GM18907 (cell line): ENCODE results near the gene TMC7.

ENCODE experiments used
- ATAC-seq: cut with Tn5 transposase; IDR thresholded peaks from one replicate; pipeline ENCODE4 v1.9.1; 2021; ENCODE audit warnings: mild to moderate bottlenecking, moderate library complexity; ENCODE audit not compliant: unreplicated experiment

Gene TMC7

DNA sequence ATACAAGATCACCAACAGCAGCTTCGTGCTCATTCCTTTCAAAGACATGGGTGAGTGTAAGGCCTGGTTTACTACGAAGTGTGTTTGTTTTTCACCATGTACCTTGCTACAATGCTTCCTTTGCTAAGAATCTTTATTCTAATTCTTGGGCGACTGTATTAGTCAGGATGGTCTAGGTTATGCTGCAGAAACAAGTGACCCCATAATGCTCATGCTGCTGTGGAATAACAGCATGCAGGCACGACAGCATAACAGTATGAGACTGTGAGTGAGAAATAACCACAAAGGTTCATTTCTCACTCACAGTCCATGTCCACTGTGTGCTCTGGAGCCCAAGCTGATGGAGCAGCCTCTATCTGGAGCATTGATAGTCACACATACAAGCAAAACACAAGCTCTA, 38.0 kb downstream of the TMC7 start:
- ATAC-seq: no peak

DNA sequence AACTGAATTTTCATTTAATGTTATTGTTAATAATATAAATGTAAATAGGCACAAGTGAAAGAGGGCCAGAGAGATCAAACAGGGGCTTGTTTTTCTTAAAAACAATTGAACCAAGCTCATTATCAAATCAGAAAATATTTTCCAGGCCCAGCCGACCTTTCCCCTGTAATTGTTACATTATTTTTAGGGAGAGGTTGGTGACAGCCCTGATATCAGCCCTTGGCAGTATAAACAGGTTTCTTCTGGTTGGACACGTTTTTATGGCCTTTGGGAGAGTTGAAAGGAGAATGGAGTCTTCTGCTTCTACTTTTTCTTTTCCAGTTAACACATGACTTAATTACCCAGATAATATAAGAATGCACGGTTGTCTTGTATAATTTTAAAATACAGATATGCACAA, 43.7 kb downstream of the TMC7 start:
- no peak for ATAC-seq

DNA sequence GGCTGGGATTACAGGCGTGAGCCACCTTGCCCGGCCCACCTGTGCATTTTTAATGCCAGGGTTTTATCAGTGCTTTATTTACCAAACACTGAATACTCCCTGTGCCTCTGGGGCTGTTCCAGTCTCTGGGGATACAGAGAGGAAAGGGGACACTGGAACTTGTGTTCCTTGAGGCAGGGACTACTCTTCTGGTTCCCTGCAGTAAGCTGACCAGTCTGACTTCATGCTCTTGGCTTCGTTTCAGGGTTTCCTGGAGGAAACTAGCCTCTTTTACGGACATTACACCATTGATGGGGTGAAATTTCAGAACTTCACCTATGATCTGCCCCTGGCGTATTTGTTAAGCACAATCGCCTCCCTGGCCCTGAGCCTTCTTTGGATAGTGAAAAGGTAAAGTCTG, 46.2 kb downstream of the TMC7 start:
- ATAC-seq: no peak

DNA sequence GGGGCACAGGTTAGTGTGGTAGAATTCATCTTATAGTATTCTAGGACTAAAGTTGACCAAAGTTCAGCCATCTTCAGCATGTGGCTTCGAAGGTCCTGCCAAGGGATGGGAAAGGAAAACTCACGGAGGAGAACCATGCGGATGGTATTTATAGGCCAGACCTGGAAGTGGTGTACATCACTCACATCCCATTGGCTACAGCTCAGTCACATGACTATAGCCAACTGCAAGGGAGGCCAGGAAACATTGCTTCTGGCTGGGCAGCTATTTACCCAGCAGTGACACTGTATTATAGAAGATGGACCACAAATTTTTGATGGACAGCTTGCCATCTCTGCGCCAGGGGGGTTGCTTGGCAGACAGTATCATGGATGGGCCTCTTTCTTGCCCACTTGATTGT, 48.0 kb downstream of the TMC7 start:
- ATAC-seq: no peak

DNA sequence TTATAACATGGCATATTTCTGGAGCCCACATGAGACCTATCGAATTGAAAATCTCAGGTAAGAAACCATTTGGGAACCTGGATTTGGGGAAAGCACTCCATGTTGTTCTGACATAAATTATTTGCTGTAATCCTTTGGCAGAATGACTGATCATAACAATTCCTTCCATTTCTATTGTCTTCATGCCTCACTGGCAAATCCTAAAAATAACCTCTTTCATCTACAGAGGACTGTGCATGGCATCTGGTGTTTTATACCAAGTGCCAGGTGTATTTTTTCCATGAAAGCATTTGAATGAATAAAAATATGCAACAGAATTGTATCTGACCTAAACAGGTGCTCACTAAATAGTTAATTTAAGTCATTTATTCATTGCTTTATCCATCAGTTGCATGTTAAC, 50.0 kb downstream of the TMC7 start:
- ATAC-seq: no peak

DNA sequence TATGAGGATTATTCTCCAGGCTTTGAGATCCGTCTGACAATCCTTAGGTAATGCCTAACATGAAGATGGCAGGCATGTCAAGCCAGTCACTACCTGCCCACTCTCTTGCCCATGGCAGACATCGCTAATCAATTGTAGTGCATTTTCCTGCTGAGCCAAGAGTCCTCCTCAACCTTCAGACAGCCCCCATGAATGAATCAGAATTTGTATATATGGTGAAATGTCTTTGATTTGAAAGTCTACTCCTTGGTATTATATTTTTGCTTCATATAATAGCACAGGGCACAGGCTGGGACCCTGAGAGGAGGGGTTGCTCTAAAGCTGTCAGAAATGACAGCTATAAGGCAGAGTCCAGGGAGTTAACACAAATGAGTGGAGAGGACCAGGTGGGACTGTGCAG, 56.7 kb downstream of the TMC7 start:
- ATAC-seq: no peak

DNA sequence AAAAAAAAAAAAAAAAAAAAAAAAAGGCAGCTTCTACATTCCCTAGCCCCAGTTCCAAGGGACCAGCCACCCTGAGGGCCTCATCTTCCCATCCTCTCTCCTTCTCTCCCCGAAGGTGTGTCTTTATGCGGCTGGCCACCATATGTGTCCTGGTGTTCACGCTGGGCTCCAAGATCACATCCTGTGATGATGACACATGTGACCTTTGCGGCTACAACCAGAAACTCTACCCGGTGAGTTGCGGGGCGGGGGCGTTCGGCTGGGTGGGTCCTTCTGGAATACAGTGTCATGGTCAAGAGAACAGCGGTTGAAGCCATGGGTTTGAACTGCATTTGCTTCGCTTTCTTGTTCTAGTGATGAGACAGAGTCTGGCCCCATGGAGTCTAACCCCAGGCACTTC, 61.0 kb downstream of the TMC7 start:
- no peak for ATAC-seq

DNA sequence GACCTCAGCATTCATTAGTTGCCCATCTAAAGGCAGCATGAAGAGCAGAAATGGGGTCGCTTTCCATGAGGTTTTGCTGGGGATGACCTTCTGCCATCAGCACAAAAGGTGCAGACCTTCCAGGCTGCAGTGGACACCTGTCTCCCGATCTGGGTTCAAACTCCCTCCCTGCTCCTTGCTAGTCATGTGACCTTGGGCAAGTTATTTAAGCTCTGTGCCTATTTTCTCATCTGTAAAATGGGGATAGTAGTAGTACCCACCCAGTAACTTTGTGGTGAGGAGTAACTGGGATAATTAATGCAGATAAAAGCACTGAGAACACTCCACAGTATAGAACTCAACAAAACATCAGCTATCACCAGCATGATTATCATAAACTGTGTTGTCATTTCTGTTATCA, 62.3 kb downstream of the TMC7 start:
- no peak for ATAC-seq

DNA sequence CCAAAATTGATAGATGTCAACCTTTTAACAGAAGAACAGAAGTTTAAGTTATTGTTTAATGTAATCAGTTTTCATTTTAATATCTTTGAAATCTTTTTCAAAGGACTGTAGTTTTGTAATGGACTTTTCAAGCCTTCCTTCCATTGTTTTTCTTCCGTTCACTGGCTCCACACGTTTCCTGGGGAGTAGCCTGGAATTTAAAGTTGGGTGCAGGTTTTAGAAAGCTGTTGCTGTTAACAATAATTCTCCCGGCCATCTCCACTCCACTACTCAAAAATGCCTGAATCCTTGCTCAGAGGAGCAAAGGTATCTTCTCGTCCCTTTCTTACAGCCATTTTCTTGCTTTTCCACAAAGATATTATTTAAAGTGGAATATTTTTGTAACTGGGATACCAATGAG, 79.0 kb downstream of the TMC7 start:
- ATAC-seq: no peak

DNA sequence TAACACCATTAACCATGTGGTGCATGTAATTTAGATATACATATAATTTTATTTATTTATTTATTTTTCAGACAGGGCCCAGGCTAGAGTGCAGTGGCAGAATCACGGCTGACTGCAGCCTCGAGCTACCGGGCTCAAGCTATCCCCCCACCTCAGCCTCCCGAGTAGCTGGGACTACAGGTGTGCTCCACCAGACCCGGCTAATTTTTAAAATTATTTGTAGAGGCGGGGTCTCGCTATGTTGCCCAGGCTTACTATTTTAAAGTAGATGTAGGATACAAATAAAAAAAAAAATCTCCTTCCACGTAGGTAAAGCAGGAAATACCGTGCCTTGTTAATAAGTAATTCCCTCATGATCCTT, 83.2 kb downstream of the TMC7 start:
- ATAC-seq: no peak

DNA sequence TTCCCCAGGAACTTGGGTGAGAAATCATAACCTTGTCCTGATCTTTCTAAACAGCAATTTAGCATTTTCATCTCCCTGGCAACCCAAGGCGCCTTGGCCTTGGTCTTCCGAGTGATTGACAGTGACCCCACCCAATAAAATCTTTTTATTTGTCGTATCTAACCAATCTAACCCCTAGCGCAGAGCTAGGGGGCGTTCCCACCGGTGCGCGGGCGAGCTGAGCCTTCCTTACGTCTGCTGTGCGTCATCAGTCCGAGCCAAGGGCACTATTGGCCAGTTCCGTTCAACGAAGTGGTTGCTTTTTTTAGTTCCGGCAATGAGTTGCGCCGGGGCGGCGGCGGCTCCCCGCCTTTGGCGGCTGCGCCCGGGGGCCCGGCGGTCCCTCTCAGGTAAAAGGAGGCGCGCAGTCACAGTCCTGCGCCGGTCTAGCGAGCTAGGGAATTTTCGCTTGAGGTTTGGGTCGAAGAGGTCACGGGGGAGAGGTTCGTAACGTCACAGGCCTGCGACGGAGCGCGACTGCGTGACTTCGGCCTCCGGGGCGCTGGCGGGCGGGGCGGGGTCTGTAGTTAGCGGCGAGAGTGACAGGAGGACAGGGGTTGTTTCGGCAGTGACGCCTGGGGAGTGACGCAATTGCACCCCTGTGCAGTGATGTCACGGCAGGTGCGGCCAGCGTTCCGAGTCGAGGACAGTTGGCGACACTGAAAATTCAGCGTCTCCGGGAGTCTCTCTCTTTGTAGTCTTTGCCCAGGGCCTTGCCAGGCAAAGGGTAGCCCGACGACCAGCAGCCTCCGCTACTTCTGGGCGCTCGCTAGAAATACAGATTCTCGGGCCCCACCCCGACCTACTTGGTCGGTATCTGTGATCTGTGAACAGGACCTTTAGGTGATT, 83.9 kb downstream of the TMC7 start, which contains the start of gene COQ7:
Gene COQ7, plus strand, starts transcription at position 266 of the 888 bp plus-strand sequence. Its CDS starts 51 bp downstream, at position 317.
- peak; percentile 93 for ATAC-seq

DNA sequence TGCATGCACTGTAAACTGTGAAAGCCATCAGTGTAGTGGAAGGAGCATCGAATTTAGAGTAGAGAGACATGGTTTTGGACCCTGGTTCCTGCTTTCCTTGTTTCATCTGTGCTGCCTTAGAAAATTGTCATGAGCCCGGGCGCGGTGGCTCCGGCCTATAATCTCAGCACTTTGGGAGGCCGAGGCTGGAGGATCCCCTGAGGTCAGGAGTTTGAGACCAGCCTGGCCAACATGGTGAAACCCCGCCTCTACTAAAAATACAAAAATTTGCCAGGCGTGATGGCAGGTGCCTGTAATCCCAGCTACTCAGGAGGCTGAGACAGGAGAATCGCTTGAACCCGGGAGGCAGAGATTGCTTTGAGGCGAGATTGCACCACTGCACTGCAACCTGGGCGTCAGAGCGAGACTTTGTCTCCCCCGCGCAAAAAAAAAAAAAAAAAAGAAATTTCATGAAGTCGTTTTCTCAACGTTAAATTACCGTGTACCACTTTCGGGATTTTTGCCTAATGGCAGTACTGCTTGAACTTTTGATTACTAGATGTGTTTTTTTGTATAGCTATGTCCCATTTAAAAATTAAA, 84.6 kb downstream of the TMC7 start:
- no peak for ATAC-seq

DNA sequence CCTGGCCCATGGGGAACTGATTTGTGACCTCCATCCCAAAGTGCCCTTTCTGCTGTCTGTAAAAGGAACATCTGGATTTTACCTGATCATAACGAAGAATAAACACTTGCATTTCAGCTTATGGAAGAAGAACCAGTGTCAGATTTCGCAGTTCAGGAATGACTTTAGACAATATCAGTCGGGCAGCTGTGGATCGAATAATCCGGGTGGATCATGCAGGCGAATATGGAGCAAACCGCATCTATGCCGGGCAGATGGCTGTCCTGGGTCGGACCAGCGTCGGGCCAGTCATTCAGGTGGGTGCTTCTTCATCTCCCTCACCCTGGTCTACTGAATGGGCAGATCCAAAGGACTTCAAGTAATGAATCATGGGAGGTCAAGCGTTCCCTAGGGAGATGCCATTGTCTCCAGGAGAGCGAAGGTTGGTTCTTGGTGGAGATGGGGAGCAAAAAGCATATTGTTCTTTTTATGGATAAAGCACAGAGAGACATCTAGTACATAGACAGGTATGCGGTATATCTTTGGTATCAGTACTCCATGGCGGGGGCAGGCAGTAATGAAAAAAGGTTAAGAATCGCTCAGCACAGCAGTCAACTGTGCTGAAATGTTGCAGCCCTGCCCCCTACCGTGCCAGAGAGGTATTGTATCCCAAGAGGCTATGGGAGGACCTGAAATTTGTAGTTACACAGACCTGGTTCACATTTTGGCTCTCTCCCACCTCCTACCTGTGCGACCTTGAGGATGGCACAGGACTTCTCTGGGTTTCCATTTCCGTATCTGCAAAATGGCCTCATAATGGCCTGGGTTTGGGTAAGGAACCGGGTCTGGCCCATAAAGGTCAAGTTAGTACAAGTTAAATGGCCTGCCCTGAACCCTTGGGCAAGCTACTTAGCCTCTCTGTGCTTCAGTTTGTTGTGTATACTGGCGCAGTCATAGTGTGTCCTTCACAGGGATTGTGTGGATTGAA, 88.4 kb downstream of the TMC7 start:
- ATAC-seq: no peak

DNA sequence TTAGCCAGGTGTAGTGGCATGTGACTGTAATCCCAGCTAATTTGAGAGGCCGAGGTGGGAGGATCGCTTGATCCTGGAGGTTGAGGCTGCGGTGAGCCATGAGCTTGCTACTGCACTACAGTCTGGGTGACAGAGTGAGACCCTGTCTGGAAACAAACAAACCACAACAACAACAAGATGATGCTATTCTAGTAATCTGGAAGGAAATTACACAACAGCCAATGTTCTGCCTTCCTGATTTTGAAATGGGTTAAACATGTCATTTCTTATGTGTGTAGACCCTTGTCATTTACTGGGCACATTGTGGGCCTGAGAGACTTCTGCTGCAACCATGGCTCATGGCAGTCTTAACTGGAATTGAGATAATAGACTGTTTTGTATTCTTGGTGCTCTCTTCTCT, 89.6 kb downstream of the TMC7 start:
- ATAC-seq: no peak

DNA sequence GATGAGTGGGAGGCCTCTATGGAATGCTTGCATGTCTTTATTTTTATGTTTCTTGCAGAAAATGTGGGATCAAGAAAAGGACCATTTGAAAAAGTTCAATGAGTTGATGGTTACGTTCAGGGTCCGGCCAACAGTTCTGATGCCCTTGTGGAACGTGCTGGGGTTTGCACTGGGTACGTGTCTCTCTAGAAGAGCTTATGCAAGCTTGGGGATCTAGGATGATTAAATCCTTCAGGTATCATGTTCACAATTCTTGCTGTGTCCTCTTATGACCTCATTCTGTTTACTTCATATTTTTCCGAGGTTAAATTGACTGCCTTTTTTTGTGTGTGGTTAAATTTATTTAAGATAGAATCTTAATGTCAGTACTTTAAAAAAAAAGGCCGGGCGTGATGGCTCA, 90.1 kb downstream of the TMC7 start:
- no peak for ATAC-seq

DNA sequence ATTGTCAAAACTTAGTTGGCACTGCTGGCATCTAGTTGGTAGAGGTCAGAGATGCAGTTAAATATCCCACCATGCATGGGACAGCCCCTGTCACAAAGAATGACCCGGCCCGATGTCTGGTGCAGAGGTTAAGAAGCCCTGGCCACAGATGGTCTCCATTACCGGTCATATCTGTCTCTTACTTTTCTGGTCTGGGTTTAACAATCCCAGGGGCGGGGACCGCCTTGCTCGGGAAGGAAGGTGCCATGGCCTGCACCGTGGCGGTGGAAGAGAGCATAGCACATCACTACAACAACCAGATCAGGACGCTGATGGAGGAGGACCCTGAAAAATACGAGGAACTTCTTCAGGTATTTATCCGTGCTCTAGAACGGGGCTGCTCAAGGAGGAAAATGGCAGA, 91.8 kb downstream of the TMC7 start:
- ATAC-seq: no peak

DNA sequence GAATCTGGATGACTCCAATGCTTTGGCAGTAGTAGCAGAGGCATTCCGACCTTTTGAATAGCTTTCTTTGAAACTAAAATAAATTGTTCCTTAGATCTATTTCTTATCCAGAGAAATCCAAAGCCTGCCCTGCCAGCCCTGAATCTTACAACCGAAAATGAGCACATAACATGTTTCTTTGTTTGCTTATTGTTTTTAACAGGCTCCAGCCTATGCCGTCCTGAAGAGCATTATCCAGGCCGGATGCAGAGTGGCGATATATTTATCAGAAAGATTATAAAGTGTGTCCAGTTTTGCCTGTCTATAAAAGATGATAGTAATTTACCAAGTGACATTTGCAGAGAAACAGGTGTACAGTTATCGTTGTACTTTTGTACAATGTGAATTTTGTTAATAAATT, 94.1 kb downstream of the TMC7 start:
- no peak for ATAC-seq

DNA sequence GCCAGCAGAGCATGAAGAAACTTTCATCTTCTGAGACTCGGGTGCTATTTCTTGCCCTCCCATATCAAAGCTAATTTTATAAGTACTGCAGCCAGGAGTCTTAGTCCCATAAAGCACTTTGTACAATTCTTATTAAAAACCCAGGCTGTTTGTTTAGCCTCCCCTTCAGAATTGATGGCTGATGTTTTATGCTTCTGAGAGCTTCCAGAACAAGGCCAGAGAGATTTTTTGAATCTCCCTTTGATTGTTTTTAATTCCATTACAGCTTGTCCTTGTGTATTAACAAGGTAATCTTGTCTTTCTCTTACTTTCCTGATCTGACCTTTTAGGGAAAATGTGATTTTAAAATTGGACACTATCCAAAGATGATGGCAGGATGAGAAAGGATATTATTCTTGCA, 99.9 kb downstream of the TMC7 start:
- ATAC-seq: no peak

DNA sequence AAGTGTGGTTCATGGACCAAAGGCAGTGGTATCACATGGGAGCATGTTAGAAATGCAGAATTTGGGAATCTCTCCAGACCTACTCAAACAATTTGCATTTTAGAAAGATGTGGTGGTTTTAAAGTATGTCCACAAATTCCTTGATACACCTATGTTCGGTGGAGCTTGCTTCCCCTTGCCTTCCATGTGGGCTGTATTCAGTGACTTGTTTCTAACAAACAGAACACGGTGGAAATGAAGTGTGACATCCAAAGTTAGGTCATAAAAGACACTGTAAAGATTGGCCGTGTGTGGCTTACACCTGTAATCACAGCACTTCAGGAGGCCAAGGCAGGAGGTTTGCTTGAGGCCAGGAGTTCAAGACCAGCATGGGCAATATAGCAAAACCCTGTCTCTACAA, 100.4 kb downstream of the TMC7 start:
- ATAC-seq: no peak

DNA sequence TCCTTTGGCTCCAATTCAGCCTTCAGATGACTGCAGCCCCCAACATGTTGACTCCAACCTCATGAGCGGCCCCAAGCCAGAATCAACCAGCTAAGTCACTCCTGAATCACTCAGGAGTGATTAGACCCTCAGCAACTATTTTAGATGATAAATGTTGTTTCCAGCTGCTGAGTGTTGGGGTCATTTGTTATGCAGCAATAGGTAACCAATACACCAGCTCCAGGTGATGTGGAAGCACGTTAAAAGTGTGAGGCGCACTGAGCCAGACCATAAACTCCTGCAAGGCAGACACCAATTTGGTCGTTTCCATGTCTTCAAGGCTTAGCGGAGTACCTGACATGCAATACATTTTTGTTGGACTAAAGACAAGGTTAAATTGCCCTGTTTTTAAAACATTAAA, 101.1 kb downstream of the TMC7 start:
- no peak for ATAC-seq

DNA sequence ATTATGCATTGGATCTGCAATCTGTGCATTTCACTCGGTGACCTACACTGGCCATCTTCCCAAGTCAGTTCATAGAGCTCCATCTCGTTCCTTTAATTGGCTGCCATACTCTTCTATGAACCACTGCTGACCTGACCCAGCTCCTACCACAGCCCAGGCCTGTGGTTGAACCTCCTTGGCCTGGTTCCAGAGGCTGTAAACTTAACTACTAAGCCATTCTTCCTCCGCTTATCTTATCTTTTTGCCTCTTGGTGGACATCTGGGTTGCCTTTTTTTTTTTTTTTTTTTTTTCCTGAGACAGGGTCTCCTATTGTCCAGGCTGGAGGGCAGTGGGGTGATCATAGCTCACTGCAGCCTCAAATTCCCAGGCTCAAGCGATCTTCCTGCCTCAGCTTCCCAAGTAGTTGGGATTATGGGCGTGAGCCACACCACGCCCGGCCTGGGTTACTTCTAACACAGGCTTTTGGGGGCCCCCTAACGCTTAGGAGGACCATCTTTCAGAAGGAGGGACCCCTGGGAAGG, 102.0 kb downstream of the TMC7 start:
- ATAC-seq: no peak
